Stimulated activated CD4-positive, alpha-beta T cell treated with anti-CD3 and anti-CD28 coated beads, Interleukin-1b, Interleukin-23, amount 100 ng/mL, for 4 hours (primary cell): ENCODE results near the gene PGAP2.
"Not testable (repeated sequence)": the region's sequence is repeated elsewhere in the genome, so short reads cannot be mapped to it uniquely, and the experiment has no call there.

ENCODE experiments used
- DNase-seq, 2 donors: peaks; one replicate each; pipeline ENCODE4 v3.0.0-alpha.2; 2020; ENCODE audit warnings: low read depth in 2 of 2

PGAP2 gene

DNA sequence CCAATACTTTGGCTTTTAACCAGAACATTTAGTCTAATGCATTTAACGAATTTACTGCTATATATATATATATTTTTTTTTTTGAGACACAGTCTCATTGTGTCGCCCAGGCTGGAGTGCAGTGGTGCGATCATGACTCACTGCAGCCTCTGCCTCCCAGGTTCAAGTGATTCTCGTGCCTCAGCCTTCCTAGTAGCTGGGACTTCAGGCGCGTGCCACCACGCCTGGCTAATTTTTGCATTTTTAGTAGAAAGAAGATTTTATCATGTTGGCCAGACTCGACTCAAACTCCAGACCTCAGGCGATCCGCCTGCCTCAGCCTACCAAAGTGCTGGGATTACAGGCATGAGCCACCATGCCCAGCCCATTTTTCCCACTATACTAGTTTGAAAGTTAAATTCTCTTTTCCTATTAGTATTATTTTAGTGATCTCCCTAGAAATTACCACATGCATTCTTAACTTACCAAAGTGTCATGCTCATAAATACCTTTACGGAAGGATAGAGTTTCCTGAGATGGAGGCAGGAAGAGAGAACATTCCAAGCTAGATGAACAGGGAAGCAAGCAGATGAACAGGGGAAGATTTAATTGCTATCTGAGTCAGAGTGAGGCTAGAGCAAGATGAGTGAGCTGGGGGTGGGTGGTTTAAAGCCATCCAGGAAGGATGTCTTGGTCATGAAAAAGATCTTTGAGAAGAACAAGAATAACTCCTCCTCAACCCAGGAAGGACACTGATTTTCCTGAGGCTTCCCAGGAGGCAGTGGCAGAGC, 4.4 kb upstream of the PGAP2 start:
- no peak for DNase-seq

GRCh38 chr11:3808861-3809623, 682 bp downstream of the PGAP2 start:
- DNase-seq: no peak

GRCh38 chr11:3809624-3809928, 1.2 kb downstream of the PGAP2 start:
- no peak for DNase-seq

- no peak for DNase-seq
These were observed 2.1 kb downstream of the PGAP2 start for GRCh38 chr11:3810446-3810845.

DNA sequence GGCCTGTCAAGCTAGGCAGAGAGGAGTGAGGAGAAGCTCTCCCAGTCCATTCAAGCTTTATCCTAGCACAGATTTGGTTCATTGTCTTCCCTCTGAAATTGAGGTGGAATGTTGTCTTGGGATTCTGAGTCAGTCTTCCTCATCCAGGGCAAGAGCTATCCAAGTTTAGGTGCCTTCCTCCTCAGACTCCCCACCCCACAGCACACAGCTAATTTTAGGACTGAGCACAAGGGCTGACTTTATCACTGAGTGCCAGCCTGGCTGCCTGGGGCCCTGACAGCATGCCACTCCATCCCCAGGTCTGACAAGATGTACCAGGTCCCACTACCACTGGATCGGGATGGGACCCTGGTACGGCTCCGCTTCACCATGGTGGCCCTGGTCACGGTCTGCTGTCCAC, 2.6 kb downstream of the PGAP2 start:
- no peak for DNase-seq

GRCh38 chr11:3814832-3815231, 6.5 kb downstream of the PGAP2 start:
- DNase-seq: not testable (repeated sequence)

DNA sequence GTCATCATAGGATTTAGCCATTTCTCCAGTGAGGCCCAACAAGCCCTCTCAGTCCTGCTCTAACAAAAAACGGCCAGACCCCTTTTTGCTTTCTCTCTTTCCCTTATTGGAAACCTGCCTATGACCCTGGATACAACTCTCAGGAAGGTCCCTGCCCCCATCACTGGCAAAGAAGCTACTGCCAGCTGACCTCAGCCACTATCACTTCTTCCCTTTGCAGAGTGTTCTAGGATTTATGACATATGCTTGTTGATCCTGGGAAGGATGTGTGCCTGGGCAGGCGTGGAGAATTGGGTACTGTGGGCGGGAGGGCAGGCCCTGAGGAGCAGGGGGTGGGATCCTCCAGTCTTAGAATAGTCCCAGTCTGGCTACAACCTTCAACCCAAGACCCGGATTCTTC, 7.5 kb downstream of the PGAP2 start:
- no peak for DNase-seq

DNA sequence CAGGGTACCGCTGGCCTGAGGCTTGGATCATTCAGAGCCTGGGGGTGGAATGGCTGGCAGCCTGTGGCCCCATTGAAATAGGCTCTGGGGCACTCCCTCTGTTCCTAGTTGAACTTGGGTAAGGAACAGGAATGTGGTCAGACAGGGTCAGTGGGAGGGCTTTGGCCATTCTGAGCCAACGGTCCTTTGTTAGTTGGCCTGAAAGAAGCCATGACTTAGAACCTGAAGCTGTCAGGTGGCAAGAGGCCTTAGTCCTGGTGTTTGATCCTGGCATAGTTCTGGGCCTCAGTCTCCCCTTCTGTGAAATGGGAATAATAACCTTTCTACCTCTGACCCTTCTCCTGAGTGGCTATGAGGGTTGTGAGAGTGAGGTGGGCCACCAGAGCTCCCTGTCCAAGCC, 8.3 kb downstream of the PGAP2 start:
- no peak for DNase-seq

- no peak for DNase-seq
These were observed 8.9 kb downstream of the PGAP2 start for GRCh38 chr11:3817181-3817800.

- no peak for DNase-seq
These were observed 12.6 kb downstream of the PGAP2 start for GRCh38 chr11:3820971-3821370.

GRCh38 chr11:3822312-3822711, 14.0 kb downstream of the PGAP2 start:
- no peak for DNase-seq

- no peak for DNase-seq
These were observed 14.9 kb downstream of the PGAP2 start for GRCh38 chr11:3823303-3823702.

GRCh38 chr11:3823762-3824506, 15.6 kb downstream of the PGAP2 start:
- DNase-seq: no peak

- peak; percentile 74 to 77 for DNase-seq
These were observed 16.5 kb downstream of the PGAP2 start for GRCh38 chr11:3824714-3825472.

DNA sequence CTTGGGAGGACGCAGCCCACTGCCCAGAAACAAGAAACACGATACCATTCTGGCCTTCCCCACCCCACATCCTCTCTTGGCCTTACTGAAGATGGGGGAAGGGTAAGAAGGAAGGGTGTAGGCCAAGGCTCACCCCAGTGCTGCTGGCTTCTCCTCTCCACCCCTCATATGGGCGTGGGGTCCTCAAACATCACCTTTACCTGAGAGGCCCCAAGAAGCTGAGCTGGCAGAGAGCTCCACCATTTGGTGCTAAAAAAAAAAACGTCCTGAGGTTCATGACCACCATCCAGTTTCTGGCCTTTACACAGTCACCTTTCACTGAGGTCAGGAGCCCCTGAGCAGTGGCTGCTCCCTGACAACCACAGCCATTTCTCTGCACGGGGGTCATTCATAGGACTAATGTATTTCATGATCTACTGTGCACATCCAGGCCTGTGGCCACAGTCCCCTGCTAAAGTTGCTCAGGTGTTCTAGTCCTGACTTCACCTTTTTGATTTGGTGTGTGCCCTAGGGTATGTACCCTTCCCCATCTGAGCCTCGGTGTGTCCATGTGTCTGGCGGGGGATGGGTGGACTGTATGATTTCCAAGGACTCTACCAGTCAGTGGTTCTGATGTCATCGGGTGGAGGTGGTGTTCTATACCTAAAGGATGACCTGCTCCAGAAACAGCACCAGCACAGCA, 17.3 kb downstream of the PGAP2 start:
- no peak for DNase-seq

DNA sequence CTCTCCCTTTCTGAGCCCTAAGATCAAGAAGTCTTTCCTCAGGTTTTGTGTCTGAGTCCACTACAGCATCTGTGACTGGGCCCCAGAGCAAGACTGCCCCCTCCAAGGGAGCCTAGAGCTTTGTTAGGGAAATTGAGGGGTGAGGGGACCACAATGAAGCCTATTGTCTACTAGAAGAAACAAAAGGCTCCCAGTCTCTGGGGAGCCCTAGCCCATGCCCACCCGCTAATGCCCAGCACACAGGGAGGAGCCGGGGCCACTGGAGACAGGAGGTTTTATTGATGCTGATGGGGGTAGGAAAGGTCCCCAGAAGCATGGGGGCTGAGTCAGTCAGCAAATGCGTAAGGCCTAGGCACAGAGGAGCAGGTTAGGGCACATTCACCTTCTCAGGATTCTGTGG, 18.4 kb downstream of the PGAP2 start:
- DNase-seq: no peak

GRCh38 chr11:3827434-3828186, 19.2 kb downstream of the PGAP2 start:
- no peak for DNase-seq

DNA sequence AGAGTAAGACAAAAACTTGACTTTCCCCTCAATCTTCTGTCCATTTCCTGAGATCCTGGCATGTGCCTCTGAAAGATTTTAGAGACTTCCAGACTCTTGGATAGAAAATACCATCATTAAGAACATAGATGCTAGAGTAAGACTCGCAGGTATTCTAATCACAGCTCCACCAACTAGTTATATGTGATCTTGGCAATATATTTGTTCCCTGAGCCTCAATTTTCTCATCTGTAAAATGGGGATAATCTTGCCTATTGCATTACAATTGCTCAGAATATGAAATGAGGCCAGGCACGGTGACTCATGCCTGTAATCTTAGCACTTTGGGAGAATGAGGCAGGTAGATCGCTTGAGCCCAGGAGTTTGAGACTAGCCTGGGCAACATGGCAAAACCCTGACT, 21.7 kb downstream of the PGAP2 start:
- DNase-seq: no peak

- no peak for DNase-seq
These were observed 22.4 kb downstream of the PGAP2 start for GRCh38 chr11:3830730-3831129.
